D341Med (cell line): ENCODE data around the gene TMEM44.

Experiments used
- DNase-seq: peaks from one replicate; pipeline ENCODE4 v3.0.0; 2012; ENCODE audit warnings: low spot score

The TMEM44 gene

GRCh38 chr3:194577986-194578905, 55.0 kb downstream of the TMEM44 start:
- DNase-seq: no peak

DNA sequence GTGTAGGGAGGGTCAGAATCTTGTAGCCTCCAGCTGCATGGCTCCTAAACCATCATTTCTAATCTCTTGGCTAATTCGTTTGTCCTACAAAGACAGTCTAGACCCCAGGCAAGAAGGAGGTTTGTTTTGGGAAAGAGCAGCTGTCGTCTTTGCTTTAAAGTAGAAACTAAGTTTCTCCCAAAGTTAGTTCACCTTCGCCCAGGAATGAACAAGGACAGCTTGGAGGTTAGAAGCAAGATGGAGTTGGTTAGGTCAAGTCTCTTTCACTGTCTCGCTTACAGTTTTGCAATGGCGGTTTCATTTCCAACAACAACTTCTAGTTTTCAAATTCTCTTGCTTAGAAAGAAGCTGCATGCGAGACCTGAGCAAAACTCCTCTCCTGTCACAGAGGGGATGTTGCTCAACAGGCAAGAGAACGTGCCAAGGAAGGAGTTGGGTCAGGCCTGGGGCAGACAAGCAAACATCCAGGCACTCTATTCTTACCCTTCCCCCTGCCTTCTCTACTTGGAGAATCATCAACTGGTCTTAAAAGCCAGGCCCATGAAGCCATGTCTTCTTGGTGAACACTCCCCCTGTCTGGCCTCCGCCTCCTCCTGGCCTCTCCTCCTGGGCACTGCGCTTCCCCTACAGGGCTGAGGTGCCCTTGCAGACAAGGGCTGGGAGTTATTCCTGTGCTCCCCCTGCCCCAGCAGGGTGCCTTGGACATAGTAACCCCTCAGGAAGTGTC, 57.6 kb downstream of the TMEM44 start:
- DNase-seq: no peak

GRCh38 chr3:194574639-194575483, 58.4 kb downstream of the TMEM44 start:
- DNase-seq: no peak

GRCh38 chr3:194573680-194574437, 59.4 kb downstream of the TMEM44 start:
- DNase-seq: peak; percentile 84

DNA sequence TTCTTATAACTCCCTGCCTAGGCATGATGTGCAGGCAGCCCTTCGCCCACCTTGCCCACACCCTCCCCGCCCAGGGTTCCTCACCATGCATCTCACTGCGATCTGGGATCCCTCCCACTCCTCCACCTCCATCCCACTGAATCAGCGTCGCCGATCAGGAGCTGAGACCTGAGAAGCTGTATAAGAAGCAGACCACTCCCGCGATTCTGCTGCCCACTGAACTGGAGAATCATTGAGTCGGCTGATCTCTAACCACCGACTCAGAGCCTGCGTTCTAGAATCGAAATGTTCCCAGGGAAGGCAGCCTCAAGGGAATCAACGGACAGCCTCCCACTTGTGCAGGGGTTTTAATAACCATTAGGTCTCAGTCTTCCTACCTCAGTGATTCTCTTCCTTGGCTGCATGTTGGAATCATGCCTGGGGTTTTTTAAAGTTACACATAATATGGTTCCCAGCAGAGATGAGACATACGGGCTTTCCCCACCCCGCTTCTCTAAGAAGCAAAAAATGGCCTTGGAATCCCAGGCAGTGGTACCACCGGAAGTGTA, 60.2 kb downstream of the TMEM44 start:
- DNase-seq: no peak

DNA sequence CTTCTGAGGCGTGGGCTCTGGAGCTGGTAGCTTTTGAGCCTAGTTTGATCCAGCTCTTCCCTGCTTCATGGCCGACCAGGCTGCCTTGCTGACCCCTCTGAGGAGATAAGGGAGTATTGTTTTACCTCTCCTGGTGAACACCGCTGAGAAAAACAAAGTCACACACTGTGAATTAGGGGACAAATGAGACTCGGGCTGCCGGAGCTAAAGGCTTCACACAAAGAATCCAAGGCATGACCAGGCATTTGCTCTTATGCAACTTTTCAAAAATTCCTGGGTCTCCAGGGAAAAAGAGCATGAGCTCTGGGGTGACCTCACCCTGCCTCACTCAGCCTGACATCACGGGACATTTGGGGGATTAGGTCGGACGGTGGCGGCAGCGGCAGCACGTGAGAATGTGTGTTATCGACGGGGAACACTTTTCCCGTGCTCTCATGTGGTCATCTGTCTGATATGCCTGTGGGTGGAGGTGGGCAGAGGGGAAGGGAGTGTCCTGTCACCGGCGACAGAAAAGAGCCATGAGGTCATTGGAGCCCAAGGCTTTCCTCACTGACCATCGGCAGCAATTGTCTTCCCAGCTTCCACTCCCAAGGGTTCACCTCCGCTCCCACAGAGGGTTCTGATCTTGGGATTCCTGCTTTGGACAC, 61.0 kb downstream of the TMEM44 start:
- DNase-seq: no peak

GRCh38 chr3:194571491-194572142, 61.6 kb downstream of the TMEM44 start:
- no peak for DNase-seq

DNA sequence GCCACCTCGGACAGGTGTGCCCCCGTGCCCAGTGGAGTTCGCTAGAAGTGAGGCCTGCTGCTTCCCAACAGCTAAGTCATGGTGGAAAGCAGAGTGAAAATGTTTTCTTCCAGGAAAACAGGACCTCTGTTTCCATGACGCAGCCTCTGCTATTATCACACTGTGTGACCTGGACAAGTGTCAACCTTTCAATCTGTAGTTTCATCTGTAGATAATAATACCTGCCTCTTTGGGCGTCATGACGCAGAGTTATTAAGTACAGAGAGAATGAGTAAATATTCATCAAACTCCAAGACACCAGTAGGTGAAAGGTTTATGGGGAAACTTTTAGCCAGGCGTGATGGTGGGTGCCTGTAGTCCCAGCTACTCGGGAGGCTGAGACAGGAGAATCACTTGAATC, 62.3 kb downstream of the TMEM44 start:
- DNase-seq: no peak

- DNase-seq: no peak
These were observed 63.0 kb downstream of the TMEM44 start for GRCh38 chr3:194570235-194570634.

- DNase-seq: no peak
These were observed 64.0 kb downstream of the TMEM44 start for GRCh38 chr3:194569252-194569651.

- no peak for DNase-seq
These were observed 67.5 kb downstream of the TMEM44 start for GRCh38 chr3:194565597-194566190.

GRCh38 chr3:194562986-194563385, 70.2 kb downstream of the TMEM44 start:
- no peak for DNase-seq

DNA sequence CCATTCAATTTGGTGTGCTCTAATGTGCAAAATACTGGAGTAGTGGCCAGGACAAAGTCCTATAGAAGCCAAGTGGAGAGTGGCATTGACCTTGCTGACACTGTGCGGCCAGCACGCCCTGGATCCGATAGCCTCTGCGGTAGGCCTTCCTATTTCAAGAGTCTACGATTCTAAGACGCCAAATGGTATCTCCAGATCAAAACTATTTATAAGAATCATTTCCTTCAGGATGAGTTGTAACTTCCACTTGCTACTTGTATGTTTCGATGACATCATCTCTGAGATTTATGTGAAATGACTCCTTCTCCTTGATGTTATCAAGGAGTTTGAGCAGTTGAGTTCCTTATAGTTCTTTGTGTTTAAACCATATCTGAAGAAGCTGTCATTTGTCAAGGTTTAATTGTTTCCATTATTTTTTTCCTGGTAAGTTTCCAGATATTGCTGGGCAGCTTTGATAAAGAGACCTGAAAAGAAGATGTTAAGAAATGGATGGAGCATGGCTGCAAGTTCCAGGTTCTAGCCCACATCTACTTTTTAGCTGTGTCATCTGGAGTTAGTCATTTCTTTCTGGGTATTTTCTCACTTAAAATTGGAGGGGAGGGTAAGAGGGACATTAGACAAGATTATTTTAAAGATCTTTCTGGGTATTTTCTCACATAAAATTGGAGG, 71.8 kb downstream of the TMEM44 start:
- no peak for DNase-seq

- no peak for DNase-seq
These were observed 73.2 kb downstream of the TMEM44 start for GRCh38 chr3:194560047-194560446.

GRCh38 chr3:194559530-194559929, 73.7 kb downstream of the TMEM44 start:
- DNase-seq: no peak

DNA sequence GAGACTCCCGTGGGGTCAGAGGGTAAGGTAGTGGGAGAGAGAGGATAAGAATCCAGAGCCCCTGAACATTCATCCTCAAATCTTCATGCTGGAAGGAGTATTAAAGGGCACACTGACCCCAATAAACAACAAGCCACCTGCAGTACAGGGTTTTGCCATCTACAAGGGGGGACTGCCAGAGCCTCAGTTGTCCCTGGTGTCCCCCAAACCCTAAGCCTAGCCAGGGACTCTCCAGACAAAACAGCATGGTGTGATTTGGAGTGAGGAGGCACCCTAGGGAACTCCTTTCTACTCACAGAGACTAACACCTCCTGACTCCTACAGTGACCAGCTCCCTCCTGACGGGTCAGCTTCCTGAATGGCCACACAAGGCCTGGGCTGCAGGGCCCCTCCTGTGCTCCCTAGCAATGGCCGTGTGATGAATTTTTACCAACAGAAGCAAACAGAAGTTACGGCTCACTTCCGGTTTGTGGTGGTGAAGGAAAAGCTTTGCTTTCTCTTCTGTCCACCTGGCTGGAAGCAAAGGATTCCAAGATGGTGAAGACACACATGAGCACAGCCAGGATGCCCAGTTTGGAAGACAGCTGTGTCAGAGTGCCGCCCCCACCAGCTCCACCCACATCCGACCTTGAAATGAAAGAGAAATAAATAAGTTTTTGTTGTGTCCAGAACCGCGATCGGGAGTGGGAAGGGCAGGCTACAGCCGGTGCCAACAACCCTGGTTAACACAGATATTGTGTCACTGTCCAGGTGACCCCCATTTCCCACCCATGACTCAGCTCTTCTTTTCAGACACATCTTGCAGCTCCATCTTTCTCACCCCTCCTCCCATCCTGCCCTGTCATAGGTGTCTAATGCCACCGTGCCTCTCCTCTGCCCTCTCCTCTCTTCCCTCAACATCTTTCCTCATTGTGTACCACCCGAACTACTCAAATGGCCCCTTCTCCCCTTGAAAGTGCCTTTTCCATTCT, 76.8 kb downstream of the TMEM44 start:
- DNase-seq: no peak

DNA sequence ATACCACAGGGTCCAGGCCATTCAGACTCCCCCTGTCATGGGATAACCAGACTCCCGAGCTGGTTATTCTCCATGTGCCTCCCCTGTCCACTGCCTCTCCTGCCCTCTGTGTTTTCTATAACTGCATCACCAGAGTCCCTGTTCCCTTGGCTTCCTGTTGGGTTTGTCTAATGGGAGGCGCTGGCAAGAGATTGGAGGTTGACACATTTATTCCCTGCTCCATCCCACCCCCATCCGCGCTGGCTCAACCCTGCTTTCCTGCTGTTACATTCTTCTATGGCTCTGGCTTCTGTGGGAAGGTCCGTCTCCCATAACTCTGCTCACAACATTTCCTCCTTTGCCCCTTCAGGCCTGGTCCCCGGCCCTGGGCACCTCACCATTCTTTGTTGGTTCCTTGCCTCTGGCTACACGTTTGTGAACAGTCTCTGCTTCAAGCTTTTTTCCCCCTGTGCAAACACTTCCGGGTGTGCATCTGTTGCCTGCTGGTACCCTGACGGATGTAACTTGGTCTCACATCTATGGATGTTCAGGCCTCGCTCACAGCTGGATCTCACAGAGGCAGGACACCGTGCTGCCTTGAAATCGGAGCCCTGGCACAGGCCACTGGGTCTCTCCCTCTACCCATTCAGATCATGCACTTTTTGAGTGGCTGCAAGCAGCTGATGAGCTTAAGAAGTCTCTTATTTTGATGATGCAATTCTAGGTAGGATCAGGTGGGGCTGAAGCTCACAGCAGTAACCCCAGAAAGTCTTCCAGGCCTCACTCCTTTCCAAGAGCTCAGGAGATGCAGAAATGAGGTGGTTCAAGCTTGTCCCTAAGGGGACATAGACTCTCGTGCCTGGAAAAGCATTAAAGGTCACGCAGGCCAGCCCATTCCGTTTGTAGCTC, 77.8 kb downstream of the TMEM44 start:
- DNase-seq: no peak
